AG10803 (cell line): Measurements from ENCODE around the gene PPP1R9A.

Source experiments
- DNase-seq: peaks from one replicate; pipeline ENCODE4 v3.0.0; 2010; ENCODE audit warnings: low read depth
- H3K4me3 ChIP-seq: 2 replicates; pipeline ENCODE4 v1.5.1; 2011; ENCODE audit warnings: mild to moderate bottlenecking, low read length, control low read depth
- CTCF ChIP-seq: conservative IDR thresholded peaks from 2 replicates; pipeline ENCODE4 v1.5.1; 2011; ENCODE audit warnings: mild to moderate bottlenecking, low read length, control low read depth, inconsistent platforms

PPP1R9A gene

GRCh38 chr7:94898340-94898739 is 9.1 kb upstream of the PPP1R9A start:
- DNase-seq, result no peak
- TF ChIP-seq CTCF, result no peak
- H3K4me3 ChIP-seq, result no peak overlapping the region

GRCh38 chr7:94901981-94902380 is 5.4 kb upstream of the PPP1R9A start:
- no peak for TF ChIP-seq CTCF
- no peak for DNase-seq
- H3K4me3 ChIP-seq, result no peak overlapping the region

GRCh38 chr7:94903971-94904370 is 3.4 kb upstream of the PPP1R9A start:
- DNase-seq, result no peak
- no peak for TF ChIP-seq CTCF
- no peak overlapping the region for H3K4me3 ChIP-seq

- TF ChIP-seq CTCF, result no peak
- no peak overlapping the region for H3K4me3 ChIP-seq
- no peak for DNase-seq
Observed at GRCh38 chr7:94904982-94905381, 2.4 kb upstream of the PPP1R9A start.

- no peak for TF ChIP-seq CTCF
- no peak overlapping the region for H3K4me3 ChIP-seq
- no peak for DNase-seq
Observed at GRCh38 chr7:94906065-94906851, 1.1 kb upstream of the PPP1R9A start.

- peak overlapping the region; percentile 50 for H3K4me3 ChIP-seq
- no peak for DNase-seq
- no peak for TF ChIP-seq CTCF
Observed at GRCh38 chr7:94907811-94908322, 473 bp downstream of the PPP1R9A start.

GRCh38 chr7:94908323-94909178 is 1.2 kb downstream of the PPP1R9A start:
- peak overlapping the region; percentile 50 for H3K4me3 ChIP-seq

More at GRCh38 chr7:94908323-94909178, 1.2 kb downstream of the PPP1R9A start:
- peak; percentile 4 for DNase-seq
- TF ChIP-seq CTCF, result no peak
